AG04450 (cell line): Measurements from ENCODE around the gene MELK. TPM values are rescaled to one million over a fixed set of nuclear protein-coding genes. Genes with fewer than 3 reads are reported as not detected.
"Not testable (repeated sequence)": the region's sequence is repeated elsewhere in the genome, so short reads cannot be mapped to it uniquely, and the experiment has no call there.

Source experiments
- CTCF ChIA-PET: fragments of 300-600, 350-600 bp; formaldehyde crosslinking; extraction: SDS; loops from one replicate; lab custom pipeline; 2022; ENCODE audit warnings: antibody characterized with exemption, inconsistent platforms; lab: Charles Lee
- POLR2A ChIA-PET: fragments of 350-600 bp; formaldehyde crosslinking; extraction: SDS; loops from one replicate; lab custom pipeline; 2021; ENCODE audit warnings: antibody characterized with exemption, inconsistent platforms; lab: Yijun Ruan, JAX
- DNase-seq: peaks from one replicate; pipeline ENCODE4 v3.0.0-alpha.2; 2011; ENCODE audit warnings: low read depth, low spot score
- H3K27ac ChIP-seq: one replicate; pipeline ENCODE4 v1.5.1; 2012; ENCODE audit warnings: low read depth, low read length, control low read depth
- H3K27me3 ChIP-seq: one replicate; pipeline ENCODE4 v1.6.0; 2012; ENCODE audit warnings: low read length; ENCODE audit not compliant: control insufficient read depth, insufficient read depth
- H3K4me3 ChIP-seq: 2 replicates; pipeline ENCODE4 v1.5.1; 2011; ENCODE audit warnings: mild to moderate bottlenecking, low read depth, low read length, control low read depth
- H3K9me3 ChIP-seq: 2 replicates; pipeline ENCODE4 v1.5.1; 2012; ENCODE audit warnings: low read length; ENCODE audit not compliant: control insufficient read depth, insufficient read depth
- polyA minus RNA-seq: library from RNA; depleted of rRNA, polyadenylated mRNA; stranded (reverse); fragments of >200 nt; gene quantifications from 2 replicates; pipeline ENCODE4 v1.2.3, GENCODE V29; 2011; rRNA and poly(A)+ RNA removed
- polyA plus RNA-seq: library from polyadenylated mRNA; depleted of rRNA; stranded (reverse); fragments of >200 nt; gene quantifications from 2 replicates; pipeline ENCODE4 v1.2.3, GENCODE V29; 2011; rRNA removed
- TF ChIP-seq, protein P1 (sequence below): IDR thresholded peaks from 2 replicates; pipeline ENCODE4 v1.5.1; 2011; ENCODE audit warnings: low read depth, low read length, control low read depth, inconsistent platforms

Gene MELK
- 13.0 and 19.2 TPM in 2 replicates for polyA plus RNA-seq
- 5.7 and 14.4 TPM in 2 replicates for polyA minus RNA-seq

DNA sequence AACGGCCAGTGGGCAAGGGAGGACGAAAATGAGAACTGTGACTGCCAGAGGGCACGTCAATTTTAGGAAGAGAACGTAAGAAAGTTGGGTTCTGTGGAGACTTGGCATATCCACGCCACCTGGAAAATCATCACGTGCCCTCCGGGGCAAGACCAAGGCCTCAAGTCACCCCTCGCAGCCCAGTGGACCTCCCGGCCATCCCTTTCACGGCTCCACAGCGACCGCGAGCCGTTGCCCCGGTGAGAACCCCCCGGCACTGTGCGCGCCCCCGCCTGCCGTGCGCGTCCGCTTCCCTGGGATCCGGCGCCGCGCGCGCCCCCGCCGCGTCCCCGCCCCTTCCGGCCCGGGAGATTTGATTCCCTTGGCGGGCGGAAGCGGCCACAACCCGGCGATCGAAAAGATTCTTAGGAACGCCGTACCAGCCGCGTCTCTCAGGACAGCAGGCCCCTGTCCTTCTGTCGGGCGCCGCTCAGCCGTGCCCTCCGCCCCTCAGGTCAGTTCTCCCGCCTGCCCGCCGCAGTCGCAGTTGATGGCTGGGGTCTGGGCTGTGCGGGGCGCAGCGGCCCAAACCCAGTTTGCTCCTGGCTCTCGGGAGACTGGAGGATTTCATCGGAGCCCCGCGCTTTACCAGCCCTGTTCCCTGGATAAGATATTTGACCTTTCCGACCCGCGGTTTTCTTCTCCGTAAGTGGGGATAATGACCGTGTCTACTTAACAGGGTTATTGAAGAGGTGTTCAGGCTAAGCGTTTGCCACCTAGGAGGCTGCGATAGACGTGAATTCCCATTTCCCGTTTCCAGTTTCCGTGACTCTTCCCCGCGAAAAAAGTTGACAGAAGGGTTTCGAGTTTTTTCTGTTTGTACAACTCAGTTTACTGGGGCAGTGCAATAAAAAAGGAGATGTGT, at the start of gene MELK:
MELK (plus strand) TSS at position 381 of the 904 bp plus-strand sequence. CDS start 8,787 bp downstream, outside the sequence.
- CTCF ChIA-PET: interaction anchor here (0.6 to 1.0 kb wide), 2 partner anchors 17 to 166 kb away, joined by 3 to 5 read pairs; no protein-coding TSS in a partner anchor
- Histone ChIP-seq H3K4me3 (peak within 1 kb of the TSS; percentile 84), H3K27me3 (no peaks in the 10 kb centered on the region), H3K9me3 (no peaks in the 10 kb centered on the region; the same call in 1 of the 2 replicates), H3K27ac (peak within 1 kb of the TSS; percentile 65)
- no peak for DNase-seq
- POLR2A ChIA-PET: no interaction called here
- TF ChIP-seq, protein P1, sequence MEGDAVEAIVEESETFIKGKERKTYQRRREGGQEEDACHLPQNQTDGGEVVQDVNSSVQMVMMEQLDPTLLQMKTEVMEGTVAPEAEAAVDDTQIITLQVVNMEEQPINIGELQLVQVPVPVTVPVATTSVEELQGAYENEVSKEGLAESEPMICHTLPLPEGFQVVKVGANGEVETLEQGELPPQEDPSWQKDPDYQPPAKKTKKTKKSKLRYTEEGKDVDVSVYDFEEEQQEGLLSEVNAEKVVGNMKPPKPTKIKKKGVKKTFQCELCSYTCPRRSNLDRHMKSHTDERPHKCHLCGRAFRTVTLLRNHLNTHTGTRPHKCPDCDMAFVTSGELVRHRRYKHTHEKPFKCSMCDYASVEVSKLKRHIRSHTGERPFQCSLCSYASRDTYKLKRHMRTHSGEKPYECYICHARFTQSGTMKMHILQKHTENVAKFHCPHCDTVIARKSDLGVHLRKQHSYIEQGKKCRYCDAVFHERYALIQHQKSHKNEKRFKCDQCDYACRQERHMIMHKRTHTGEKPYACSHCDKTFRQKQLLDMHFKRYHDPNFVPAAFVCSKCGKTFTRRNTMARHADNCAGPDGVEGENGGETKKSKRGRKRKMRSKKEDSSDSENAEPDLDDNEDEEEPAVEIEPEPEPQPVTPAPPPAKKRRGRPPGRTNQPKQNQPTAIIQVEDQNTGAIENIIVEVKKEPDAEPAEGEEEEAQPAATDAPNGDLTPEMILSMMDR: no peak

DNA sequence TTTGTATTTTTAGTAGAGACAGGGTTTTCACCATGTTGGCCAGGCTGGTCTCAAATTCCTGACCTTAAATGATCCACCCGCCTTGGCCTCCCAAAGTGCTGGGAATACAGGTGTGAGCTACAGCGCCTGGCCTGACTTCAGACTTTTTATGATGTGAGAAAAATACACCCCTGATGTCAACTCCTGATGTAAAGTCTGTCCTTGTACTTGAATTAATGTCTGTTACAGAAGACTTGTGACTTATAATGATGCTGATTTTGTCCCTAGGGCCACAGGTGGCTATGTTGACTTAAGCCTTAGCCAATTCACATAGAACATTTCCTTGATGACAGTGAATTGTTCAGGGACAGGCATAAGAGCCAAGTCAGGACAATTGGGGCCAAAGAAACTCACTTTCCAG, 42.5 kb upstream of the MELK start:
- TF ChIP-seq, protein P1: no peak
- H3K4me3 ChIP-seq: no peak overlapping the region
- no peak overlapping the region for H3K27ac ChIP-seq
- DNase-seq: no peak
- H3K9me3 ChIP-seq: no peaks in the 10 kb centered on the region; the same call in 1 of the 2 replicates
- ChIA-PET POLR2A (no interaction called here), CTCF (no interaction called here)
- H3K27me3 ChIP-seq: peaks cover 2% of the 10 kb centered on the region

DNA sequence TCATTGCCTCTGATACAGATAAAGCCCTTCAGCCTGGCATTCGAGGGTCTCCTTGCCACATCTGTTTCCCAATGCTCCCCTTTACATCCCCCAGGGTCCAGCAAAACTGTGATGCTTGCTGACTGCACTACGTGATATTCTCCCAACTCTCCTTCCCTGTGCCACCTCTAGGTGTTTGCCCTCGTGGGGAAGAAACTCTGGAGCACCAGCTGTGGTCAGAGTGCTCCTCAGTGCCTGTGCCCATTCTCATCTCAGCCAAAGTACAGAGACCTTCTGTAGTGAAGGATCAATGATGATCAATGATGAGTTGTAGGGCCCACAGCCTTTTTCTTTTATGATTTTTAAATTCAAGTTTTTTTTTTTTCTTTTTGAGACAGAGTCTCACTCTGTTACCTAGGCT, 40.3 kb upstream of the MELK start:
- TF ChIP-seq, protein P1: no peak
- no peak overlapping the region for H3K27ac ChIP-seq
- no peaks in the 10 kb centered on the region; the same call in 1 of the 2 replicates for H3K9me3 ChIP-seq
- H3K4me3 ChIP-seq: no peak overlapping the region
- ChIA-PET POLR2A (no interaction called here), CTCF (no interaction called here)
- H3K27me3 ChIP-seq: peaks cover 2% of the 10 kb centered on the region
- no peak for DNase-seq

DNA sequence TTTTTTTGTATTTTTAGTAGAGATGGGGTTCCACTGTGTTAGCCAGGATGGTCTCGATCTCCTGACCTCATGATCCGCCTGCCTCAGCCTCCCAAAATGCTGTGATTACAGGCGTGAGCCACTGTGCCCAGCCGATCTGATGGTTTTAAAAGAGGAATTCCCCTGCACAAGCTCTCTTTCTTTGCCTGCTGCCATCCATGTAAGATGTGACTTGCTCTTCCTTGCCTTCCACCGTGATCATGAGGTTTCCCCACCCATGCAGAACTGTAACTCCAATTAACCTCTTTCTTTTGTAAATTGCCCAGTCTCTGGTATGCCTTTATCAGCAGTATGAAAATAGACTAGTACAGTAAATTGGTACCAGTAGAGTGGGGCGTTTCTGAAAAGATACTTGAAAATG, 39.0 kb upstream of the MELK start:
- H3K27ac ChIP-seq, POLR2A ChIA-PET, DNase-seq, H3K27me3 ChIP-seq, H3K4me3 ChIP-seq, CTCF ChIA-PET, H3K9me3 ChIP-seq: not testable (repeated sequence)

DNA sequence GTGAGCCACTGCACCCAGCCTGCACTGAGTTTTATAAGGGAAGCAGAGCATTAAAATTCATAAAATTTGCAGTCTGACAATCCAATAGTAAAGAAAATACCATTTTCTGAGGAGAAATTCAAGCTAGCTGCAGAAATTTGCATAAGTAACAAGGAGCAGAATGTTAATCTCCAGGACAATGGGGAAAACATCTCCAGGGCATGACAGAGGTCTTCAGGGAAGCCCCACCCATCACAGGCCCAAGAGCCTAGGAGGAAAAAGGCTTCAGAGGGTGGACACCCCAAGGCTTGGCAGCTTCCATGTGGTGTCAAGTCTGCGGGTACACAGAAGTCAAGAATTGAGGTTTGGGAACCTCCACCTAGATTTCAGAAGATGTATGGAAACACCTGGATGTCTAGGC, 37.6 kb upstream of the MELK start:
- ChIA-PET POLR2A (no interaction called here), CTCF (no interaction called here)
- TF ChIP-seq, protein P1: no peak
- DNase-seq: no peak
- H3K9me3 ChIP-seq: no peaks in the 10 kb centered on the region; the same call in 1 of the 2 replicates
- H3K27me3 ChIP-seq: peaks cover 2% of the 10 kb centered on the region
- H3K4me3 ChIP-seq: no peak overlapping the region
- H3K27ac ChIP-seq: no peak overlapping the region
